HG03457 (cell line): ENCODE data around the gene TRIO.

Source experiments
- ATAC-seq: cut with Tn5 transposase; IDR thresholded peaks from one replicate; pipeline ENCODE4 v1.9.1; 2021; ENCODE audit warnings: moderate number of reproducible peaks; ENCODE audit not compliant: unreplicated experiment

TRIO gene

DNA sequence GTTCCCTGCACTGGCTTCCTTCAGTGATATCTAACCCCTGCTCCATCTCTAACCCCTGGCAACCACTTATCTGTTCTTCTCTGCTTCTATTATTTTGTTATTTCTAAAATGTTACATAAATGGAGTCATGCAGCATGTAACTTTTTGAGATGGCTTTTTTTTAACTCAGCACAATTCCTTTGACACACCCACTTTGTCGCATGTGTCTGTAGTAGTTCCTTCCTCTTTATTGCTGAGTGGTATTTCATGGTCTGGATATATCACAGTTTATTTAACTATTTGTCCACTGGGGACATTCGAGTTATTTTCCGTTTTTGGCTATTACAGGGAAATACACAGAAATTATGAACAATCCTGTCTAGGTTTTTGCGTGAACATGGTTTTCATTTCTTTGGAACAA lies 200.2 kb downstream of the TRIO start:
- no peak for ATAC-seq

- no peak for ATAC-seq
Measured at GRCh38 chr5:14347522-14347921, 204.4 kb downstream of the TRIO start.

GRCh38 chr5:14348142-14348541 lies 205.0 kb downstream of the TRIO start:
- no peak for ATAC-seq

- no peak for ATAC-seq
Measured at GRCh38 chr5:14349029-14349428, 205.9 kb downstream of the TRIO start.

GRCh38 chr5:14351086-14351661 lies 208.0 kb downstream of the TRIO start:
- no peak for ATAC-seq

DNA sequence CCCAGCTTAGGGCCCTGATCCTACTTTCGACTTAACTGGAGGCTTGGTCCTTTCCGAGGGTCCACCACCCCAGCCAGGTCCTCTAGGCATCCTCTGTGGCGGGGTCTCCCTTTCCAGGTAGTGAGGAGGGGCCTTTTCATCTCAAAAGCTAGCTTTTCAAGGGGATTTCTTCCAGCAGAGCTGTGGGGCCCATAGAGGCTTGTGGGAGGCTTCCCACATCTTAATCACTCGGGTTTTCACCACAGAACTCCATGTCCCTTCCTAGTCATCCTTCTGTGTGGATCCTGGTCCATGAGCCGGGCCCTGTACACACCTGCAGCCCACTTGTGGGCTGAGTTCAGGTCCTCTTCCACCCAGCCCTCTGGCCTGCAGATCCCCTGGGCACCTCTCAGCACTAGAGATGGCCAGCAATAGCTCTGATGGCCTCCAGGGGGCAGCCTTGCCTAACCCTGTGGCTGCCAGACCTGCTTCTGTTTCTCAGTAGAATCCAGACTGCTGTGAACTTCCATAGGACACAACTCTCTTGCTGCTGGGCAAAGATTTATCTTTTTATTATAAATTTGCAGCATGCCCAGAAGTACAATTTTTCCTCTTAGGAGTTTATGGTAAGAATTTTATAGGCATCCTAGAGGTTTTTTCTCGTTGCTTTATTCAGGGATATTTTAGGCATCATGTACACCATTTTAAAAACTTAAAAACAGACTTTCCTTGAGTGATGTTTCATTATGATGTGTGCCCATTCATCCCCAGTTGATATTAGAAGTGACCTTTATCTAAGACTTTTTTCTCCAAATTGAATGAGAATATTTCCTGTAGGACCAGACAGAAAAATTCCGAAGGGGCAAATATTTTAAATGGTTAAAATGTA lies 208.9 kb downstream of the TRIO start:
- ATAC-seq = no peak

DNA sequence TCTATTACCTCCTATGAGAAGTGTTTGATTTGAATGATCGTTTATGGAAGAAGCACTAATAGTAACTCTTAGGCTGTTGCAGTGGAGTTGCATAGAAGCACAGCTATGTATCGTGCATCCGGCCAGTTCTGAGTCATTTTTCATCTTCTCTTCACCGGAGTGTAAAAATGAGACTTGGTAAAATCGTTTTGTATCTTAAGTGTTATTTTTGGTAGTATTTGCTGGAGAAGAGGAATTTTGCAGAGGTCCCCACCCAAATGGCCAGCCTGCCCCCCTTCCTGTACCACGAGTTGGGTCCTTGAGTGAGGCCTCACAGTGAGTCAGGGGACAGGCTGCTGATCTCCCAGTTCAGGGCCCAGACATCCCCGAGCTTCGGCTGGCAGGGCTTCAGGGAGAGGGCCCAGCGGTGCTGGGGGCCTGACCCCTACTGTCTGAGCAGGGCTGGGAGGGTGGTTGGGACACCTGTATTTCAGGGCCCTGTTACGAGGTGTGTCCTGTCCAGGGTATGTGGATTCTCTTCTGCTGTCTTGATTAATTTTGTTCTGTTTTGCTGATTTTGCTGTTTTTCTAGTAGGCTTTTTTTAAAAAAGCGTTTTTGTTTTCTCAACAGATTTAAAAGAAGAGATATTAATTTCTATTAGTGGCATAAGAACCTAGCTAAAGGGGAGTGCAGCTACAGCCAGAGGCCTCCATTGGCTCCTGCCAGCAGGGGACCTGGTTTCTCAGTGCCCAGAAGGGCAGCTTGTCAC lies 210.8 kb downstream of the TRIO start:
- ATAC-seq = no peak

DNA sequence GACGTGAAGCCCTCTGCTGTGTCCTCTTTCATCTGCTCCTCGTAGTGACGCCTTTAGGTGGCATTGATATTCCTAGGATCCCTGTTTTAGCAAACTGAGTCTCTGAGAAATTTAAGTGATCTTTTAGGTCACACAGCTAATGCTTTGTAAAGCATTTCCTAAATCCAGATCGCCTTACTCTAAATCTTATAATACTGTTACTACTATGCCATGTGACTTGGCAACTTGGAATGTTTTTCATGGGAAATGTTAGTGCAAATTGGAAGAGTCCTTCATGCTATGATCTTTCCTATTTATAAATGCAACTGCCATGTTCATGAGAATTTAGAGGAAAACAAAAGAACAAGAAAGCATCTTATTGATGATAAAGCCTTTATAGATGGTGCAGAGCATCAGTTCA lies 212.2 kb downstream of the TRIO start:
- ATAC-seq = no peak

GRCh38 chr5:14356305-14356704 lies 213.2 kb downstream of the TRIO start:
- ATAC-seq = no peak

DNA sequence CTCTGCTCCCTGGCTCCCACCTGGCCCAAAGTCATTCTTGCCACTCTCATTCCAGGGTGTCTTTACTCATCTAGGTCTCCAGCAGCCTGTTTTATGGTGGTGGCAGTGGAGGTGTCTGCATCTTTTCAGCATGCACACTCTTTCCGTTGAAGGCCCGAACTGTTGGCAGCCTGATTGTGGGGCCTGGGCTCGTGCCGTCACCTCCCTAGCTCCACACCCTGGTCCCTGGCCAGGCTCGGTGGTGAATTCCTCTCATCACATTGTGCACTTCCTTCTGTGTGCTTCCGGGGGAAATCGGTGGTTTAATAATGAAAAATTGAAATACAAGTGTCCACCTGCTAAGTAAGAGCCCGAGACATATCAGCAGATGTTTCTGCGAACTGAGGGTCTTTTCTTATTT lies 214.3 kb downstream of the TRIO start:
- no peak for ATAC-seq

DNA sequence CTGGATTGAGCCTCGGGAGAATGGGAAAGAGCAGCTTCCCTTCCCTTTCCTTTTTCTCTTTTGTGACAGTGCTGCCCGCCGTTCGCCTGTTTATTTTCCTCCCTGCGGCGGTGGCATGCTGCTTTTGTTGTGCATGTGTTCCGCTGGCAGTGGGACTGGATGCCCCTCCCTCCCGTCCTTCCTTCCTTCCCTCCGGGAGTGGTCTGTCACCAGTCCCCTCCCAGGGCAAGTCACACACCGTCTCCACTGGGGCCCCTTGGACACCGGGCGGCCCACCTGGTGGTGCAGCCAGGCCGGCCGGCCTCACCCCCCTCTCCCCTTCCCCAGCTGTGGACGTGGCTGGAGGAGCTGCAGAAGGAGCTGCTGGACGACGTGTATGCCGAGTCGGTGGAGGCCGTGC lies 214.7 kb downstream of the TRIO start:
- ATAC-seq = no peak

DNA sequence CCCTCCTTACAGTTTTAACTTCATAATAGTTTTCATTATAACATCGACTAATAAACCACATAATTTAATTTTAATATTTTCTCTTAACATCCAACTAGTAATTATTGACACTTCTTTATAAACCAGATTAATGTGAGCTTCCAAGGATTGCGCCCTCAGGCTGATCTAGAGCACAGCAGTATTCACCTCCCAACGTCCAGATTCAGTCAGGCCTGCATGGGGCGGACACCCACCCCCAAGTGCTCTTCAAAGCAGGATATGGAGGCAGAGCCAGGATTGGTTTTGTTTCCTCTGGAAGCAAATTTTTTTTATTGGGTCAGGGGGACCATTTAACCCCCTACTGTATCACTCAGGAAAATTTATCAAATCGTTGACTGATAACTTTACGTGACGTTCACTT lies 215.4 kb downstream of the TRIO start:
- ATAC-seq = no peak

DNA sequence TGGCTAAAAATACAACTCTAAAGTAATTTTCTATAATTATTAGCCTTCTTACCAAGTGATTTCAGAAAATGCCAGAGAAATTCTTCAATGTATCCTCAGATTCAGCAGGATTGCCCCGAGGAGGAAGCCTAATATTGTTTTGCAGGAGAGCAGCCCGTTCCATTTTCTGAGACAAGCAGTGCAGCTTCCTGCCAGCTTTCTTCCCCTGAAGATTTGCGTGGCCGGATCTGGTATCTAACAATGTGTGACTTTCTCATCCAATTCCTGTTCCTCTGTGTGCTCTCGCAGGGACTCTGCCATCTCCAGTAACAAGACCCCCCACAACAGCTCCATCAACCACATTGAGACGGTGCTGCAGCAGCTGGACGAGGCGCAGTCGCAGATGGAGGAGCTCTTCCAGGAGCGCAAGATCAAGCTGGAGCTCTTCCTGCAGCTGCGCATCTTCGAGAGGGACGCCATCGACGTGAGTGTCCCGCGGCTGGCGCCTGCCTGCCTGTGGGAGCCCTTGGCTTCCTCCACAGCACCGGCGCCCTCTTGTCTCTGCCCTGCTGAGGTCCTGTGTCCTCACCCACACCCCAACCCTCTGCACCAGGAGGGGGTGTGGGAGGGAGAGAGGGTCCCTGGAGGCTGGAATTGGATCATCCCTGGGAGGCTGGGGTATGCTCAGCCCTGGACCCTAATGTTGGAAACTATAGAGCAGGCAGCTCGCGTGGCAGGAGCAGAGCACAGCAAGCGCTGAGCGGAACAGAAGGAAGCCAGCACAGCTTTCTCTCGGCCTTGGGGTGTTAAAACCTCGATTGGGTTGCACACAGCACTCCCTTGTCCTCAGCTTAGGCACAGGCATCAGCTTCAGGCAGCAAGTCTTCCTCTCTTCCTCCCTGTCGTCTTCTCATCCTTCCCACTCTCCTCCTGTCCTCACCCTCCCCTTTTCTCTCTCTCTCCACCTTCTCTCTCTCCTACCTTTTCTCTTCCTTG lies 216.2 kb downstream of the TRIO start:
- ATAC-seq = no peak

- ATAC-seq = no peak
Measured at GRCh38 chr5:14362491-14362890, 219.3 kb downstream of the TRIO start.

- ATAC-seq = no peak
Measured at GRCh38 chr5:14364096-14364495, 221.0 kb downstream of the TRIO start.

GRCh38 chr5:14364576-14365472 lies 221.7 kb downstream of the TRIO start:
- no peak for ATAC-seq

GRCh38 chr5:14365831-14366430 lies 222.8 kb downstream of the TRIO start:
- ATAC-seq = no peak

DNA sequence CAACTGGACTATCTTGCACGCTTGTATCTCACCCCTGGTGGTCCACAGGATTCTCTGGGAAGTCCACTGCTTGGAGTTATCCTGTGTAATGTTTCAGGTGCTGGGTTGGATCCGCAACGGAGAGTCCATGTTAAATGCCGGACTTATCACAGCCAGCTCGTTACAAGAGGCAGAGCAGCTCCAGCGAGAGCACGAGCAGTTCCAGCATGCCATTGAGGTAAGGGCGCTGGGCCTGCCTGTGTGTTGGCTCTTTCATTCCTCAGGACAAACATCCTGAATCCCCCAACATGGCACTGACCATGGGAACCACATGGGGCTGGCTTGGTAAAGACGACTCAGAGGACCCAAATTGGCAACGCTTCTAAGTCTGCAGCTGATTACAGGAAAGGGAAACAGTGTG lies 223.6 kb downstream of the TRIO start:
- no peak for ATAC-seq

DNA sequence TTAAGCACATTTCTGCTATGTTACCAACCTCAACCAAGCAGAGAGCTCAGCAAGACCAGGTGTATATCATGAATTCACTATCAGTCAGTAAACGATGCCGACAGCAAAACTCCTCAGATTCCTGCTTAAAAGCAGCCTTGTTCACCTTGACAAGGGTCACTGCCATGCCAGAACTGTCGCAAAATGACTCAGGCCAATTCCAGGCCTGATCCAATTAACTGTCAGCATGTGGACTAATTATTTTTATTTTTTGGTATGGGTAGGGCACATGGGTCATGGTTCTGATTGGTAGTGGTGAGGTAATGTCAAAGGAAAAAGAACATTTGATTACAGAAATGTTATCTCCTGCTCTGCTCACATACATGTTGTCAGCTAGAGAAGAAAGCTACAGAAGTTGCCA lies 224.2 kb downstream of the TRIO start:
- no peak for ATAC-seq
